Omental fat pad (tissue), 4 donors: ENCODE data around the gene CD34. TPM values are rescaled to one million over a fixed set of nuclear protein-coding genes. Genes with fewer than 3 reads are reported as not detected.

Experiments used
- ATAC-seq: fragments of 150-250 bp; one replicate; pipeline ENCODE4 v1.9.1; 2016; ENCODE audit warnings: mild to moderate bottlenecking, moderate library complexity; ENCODE audit not compliant: low FRiP score
- DNase-seq: peaks from one replicate; pipeline ENCODE4 v3.0.0-alpha.2; 2019; ENCODE audit warnings: low spot score
- total RNA-seq, 4 donors: library from RNA; depleted of rRNA; stranded (reverse); fragments of >200 nt; gene quantifications; one replicate each; pipeline ENCODE4 v1.1.0, GENCODE V29; 2016
- TF ChIP-seq, protein P1 (sequence below), 3 donors: fragments of 450-650 bp; IDR thresholded peaks; one replicate each; pipeline ENCODE4 v1.5.1; 2016 to 2017; ENCODE audit warnings: antibody characterized with exemption in 3 of 3, mild to moderate bottlenecking in 3 of 3, moderate library complexity in 2 of 3

Gene CD34
- total RNA-seq, 4 donors from 2014 or later = 52.6 to 123 (median 76.9) TPM

DNA sequence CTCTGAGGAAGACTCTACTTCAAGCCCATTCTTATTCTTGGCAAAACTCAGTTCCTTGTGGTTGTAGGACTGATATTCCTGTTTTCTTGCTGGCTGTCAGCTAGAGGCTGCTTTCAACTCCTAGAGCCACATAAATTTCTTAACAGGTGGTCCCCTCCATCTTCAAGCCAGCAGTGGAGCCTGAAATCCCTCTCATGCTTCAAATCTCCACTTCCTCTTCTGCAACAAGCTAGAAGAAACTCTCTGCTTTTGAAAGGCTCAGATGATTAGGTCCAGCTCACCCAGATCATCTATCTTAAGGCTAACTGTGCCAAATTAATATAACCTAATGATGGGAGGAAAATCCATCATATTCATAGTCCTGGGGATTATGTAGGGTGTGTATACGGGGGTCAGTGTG is 43.2 kb upstream of the CD34 start:
- DNase-seq (no peak), ATAC-seq (no peak)
- TF ChIP-seq, protein P1, sequence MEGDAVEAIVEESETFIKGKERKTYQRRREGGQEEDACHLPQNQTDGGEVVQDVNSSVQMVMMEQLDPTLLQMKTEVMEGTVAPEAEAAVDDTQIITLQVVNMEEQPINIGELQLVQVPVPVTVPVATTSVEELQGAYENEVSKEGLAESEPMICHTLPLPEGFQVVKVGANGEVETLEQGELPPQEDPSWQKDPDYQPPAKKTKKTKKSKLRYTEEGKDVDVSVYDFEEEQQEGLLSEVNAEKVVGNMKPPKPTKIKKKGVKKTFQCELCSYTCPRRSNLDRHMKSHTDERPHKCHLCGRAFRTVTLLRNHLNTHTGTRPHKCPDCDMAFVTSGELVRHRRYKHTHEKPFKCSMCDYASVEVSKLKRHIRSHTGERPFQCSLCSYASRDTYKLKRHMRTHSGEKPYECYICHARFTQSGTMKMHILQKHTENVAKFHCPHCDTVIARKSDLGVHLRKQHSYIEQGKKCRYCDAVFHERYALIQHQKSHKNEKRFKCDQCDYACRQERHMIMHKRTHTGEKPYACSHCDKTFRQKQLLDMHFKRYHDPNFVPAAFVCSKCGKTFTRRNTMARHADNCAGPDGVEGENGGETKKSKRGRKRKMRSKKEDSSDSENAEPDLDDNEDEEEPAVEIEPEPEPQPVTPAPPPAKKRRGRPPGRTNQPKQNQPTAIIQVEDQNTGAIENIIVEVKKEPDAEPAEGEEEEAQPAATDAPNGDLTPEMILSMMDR (IDR thresholded peaks at IDR 0.05) = no peak

DNA sequence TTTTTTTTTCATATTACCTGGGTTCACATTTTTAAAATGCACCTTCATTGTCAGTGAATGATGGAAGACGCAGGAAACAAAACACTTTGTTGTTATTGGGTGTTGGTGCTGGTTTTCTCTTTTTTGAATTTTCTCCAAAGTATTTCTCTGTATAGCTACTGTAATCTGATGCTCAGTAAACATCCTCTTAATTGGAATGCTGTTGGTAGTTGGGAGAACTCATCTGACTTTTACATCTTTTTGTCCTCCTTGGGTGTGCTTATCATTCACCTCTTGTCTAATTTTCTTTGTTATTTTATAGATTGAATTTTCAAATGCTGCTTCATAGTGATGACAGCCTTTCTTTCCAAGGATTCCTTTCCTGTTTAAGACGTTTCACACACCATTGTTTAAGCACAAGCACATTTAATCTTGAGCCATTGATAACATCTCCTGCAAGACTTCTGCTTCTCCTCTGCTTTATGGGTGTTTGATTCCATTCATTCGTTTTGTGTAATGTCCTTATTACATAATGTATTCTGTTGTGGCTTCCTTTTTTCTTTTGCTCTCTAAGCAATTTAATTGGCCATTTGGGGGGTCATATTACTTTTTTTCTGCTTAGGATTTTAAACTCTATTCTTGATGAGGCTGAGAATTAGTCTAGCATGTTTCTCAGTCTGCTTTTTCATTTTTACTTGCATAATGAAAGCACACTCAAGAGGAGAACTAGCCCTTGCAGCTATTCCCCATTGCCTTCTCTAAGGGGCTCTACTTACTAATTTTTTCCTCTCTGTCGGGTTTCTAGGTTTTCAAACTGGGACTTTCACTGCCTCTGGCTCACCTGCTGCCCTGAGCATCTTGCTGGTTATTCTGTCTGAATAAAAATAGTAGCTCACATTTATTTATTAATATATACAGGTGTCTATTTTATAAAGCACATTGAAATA is 42.0 kb upstream of the CD34 start:
- TF ChIP-seq, protein P1 (IDR thresholded peaks at IDR 0.05) = no peak
- DNase-seq (no peak), ATAC-seq (no peak)

DNA sequence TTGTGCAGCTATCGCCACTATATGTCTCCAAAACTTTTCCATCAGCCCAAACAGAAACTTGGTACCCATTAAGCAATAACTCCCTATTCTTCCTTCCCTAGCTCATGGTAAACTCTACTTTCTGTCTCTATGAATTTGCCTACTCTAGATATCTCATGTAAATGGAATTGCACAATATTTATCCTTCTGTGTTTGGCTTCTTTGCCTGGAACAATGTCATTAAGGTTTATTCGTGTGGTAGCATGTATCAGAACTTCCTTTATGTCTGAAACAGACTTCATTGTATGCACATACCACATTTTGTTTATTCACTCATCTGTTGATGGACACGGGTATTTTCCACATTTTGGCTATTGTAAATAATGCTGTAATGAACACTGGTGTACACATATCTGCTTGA is 40.7 kb upstream of the CD34 start:
- DNase-seq (no peak), ATAC-seq (no peak)
- TF ChIP-seq, protein P1 (IDR thresholded peaks at IDR 0.05) = no peak

DNA sequence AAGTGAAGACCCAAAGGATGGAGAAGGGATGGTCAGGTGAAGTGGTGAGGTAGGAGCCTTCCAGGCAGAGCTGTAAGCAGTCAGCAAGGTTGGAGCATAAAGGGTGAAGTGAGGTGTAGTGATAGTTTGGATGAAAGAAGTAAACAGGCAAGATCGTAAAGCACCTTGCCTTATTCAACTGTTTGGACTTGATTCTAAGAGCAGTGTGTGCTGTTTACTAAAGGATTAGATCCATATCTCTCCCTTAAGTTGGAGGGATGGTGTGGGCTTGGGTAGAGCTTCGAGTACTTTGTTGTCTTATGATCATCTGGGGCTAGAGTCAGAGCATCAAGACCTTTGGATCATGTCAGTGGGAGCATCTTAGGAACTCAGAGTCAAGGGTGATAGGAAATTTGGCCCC is 39.8 kb upstream of the CD34 start:
- TF ChIP-seq, protein P1 (IDR thresholded peaks at IDR 0.05) = no peak
- ATAC-seq = no peak
- DNase-seq = no peak

DNA sequence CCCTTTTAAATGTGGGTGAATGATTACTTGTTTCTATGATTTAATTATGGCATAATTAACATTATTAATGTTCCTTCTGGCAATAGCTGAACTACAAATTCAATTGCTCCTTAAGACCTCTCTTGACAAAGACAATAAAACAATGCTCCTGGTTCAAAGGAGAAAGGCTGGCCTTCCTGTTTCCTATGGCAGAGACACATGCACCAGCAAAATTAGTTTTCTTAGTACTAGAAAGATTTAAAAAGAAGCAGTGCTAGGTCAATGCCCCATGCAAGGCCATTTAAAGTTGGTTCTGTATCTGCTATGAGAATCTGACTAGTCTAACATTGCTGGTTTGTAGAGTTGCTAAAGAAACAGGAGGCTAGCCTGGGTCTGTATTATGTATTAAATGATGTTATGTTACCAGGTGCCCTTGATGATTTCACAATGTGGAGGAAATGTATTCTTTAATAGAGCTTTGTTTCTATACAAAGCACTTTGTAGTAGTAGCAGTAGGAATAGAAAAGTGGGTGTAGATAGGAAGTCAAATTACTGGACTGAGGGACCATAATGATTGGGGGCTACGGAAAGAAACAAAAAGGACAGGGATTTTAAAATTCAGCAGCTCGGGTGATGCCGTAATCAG is 38.8 kb upstream of the CD34 start:
- no peak for ATAC-seq
- TF ChIP-seq, protein P1 (IDR thresholded peaks at IDR 0.05) = no peak
- no peak for DNase-seq

DNA sequence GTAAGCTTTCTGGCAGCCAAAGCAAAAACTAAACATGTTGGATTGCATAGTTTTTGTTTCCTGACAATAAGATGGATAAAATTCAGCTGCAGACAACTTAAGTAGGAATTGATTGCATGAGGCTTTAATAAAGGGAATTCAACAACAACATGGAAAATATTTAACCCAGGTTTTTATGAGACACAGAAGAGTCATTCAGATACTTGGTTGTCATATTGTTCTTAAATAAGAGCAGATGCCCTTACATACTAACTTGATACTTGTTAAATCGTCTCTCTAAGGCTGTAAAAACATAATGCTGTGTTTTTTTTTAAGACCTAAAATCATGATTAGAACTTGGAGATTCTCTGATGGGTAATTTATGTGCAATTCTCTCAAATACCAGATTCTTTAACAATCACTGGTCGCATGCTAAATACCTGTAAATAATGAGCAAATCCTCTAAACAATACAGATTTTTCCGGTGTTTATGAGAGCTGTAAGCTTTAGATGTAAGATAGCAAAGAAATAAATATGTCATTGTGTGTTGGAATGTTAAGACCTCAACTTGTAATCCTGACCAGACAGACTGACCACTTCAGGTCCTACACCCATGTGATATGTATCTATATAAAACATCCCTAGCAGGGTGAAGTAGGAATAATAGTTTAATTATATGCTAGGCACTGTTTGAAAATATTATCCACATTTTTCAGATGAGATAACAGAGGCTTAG is 37.8 kb upstream of the CD34 start:
- no peak for ATAC-seq
- no peak for DNase-seq
- TF ChIP-seq, protein P1 (IDR thresholded peaks at IDR 0.05) = no peak
